Stimulated activated CD4-positive, alpha-beta T cell treated with anti-CD3 and anti-CD28 coated beads, Interleukin-15, amount 100 ng/mL, for 48 hours (primary cell): ENCODE measurements around the gene AGAP1.

Experiments
- DNase-seq, 2 donors: peaks; one replicate each; pipeline ENCODE4 v3.0.0-alpha.2; 2020; ENCODE audit warnings: low read depth in 2 of 2

The AGAP1 gene

DNA sequence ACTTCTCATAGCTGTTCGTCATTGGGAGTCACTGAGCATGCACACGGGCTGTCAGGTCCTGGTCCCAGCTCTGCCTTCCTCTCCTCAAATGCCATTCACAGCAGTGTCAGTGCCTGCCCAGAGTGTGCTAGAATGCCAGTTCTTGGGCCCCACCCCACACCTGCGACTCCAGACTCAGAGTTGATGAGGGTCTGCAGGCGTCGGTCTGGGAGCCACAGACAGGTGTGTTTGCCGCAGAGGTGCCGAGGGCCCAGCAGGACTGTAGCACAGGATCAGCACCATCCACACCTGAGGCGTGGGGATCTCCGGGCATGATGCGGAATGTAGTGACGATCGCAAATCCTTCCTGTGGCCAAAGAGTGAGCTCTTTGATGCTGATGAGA is 56.5 kb downstream of the AGAP1 start:
- no peak for DNase-seq

- DNase-seq, result no peak
Observed at GRCh38 chr2:235550946-235551345, 57.1 kb downstream of the AGAP1 start.

- no peak for DNase-seq
Observed at GRCh38 chr2:235551965-235552364, 58.1 kb downstream of the AGAP1 start.

- DNase-seq, result no peak
Observed at GRCh38 chr2:235552671-235553070, 58.8 kb downstream of the AGAP1 start.

DNA sequence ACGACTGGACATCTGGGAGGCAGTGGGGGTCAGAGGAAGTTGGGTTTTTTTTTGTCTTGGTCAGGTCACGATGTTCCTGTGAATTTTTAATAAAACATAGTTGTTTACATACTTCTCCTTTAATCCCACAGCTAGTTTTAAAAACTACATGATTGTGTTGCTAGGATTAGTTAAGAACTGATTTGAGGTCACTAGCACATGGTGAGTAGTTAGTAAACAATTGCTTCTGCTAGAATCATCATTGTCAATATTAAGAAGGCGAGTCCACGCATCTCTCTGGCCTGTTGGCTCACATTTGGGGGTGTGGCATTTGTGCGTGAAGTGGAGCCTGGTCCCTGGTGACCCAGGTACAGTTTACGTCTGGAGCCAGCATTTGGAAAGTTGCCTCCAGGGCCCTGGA is 59.4 kb downstream of the AGAP1 start:
- DNase-seq, result no peak

- no peak for DNase-seq
Observed at GRCh38 chr2:235553696-235554100, 59.9 kb downstream of the AGAP1 start.

- DNase-seq, result no peak
Observed at GRCh38 chr2:235554385-235554784, 60.5 kb downstream of the AGAP1 start.

- no peak for DNase-seq
Observed at GRCh38 chr2:235554936-235555335, 61.1 kb downstream of the AGAP1 start.

GRCh38 chr2:235555371-235555770 is 61.5 kb downstream of the AGAP1 start:
- no peak for DNase-seq

GRCh38 chr2:235556086-235556485 is 62.2 kb downstream of the AGAP1 start:
- no peak for DNase-seq

GRCh38 chr2:235556901-235557300 is 63.1 kb downstream of the AGAP1 start:
- DNase-seq, result no peak

DNA sequence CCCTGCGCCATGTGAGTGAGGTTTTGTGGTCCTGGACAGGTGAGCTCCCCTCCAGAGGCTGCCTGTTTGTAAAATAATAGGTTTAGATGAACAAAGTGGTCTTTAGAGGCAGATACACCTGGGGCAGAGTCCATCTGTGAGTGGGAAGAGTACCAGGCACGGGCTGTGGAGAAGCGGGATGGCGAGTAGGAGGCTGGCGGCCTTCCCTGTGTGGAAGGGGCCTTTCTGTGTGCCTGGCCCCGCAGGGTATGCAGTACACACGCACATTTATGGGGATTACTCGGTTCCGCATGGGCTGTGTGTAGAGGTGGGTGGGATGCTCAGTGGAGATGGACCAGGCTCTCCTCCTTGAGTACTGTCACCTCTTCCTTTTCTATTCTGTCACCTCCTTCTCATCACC is 64.1 kb downstream of the AGAP1 start:
- DNase-seq, result no peak

GRCh38 chr2:235558572-235558971 is 64.7 kb downstream of the AGAP1 start:
- DNase-seq, result no peak

- DNase-seq, result no peak
Observed at GRCh38 chr2:235560345-235560744, 66.5 kb downstream of the AGAP1 start.

- no peak for DNase-seq
Observed at GRCh38 chr2:235561450-235561849, 67.6 kb downstream of the AGAP1 start.

DNA sequence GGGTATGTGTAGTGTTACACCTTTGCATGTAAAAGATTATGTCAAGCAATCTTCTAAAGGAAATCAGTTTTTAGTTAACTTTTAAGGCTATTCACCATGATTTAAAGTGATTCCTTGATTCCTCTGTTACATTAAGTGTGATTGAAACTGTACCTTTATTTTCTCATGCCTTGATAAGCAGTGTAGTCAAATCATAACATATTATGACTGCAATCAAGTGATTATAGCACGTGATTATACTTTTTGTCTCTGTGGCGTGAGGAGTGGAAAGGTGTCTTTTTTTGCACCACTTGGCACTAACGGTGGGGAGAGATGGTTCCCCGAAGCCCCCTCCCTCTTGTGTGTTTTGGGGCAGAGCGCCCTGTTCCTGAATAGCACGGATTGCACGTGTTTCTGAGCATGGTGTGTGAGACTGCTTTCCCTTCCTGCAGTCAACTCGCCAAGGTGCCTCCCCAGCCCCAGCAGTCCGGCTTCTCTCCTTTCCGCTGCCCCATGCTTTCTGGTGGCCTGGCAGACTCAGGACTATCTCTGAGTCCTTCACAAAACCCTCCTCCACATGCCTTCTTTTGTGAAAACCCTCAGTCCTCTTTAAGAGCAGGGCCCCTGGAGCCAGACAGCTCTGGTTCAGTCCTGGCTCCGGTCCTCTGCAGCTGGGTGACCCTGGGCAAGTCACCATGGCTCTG is 68.4 kb downstream of the AGAP1 start:
- DNase-seq, result no peak

- DNase-seq, result no peak
Observed at GRCh38 chr2:235563056-235563910, 69.4 kb downstream of the AGAP1 start.

DNA sequence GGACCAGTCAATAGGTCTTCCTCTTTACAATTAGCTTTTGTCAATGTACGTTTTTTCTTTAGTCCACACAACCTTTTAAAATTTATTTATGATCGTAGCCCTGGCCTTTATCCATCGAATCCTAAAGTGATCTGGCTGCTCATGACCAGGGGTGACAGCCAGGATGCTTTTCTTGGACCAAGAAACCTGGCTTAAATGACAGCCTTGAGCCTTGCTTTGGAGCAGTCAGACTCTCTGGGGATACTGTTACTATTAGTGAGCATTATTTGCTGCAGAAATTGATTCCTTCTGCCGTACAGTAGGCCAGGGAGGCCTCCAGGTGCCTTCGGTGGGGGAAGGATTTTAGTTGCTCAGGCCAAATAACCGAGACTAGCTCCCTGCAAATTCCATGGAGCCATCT is 70.2 kb downstream of the AGAP1 start:
- no peak for DNase-seq

DNA sequence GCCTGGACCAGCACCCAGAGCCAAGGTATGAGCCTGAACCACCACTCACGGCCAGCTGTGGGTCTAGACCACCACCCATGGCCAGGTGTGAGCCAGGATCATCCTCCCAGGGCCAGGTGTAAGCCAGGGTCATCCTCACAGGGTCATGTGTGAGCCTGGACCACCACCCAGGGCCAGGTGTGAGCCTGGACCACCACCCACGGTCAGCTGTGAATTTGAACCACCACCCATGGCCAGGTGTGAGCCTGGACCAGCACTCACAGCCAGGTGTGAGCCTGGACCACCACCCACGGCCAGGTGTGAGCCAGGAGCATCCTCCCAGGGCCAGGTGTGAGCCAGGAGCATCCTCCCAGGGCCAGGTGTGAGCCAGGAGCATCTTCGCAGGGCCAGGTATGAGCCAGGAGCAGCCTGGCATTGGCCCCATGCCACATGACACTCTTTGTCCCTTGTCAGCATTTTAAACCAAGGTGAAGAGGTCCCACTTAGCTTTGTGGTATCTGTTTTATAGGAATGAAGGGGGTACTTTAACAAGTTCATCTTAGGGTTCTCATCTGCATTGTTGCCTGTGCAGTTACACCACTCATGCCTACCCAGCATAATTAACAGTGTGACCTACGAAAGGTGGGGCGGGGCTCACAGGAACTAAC is 71.2 kb downstream of the AGAP1 start:
- no peak for DNase-seq

DNA sequence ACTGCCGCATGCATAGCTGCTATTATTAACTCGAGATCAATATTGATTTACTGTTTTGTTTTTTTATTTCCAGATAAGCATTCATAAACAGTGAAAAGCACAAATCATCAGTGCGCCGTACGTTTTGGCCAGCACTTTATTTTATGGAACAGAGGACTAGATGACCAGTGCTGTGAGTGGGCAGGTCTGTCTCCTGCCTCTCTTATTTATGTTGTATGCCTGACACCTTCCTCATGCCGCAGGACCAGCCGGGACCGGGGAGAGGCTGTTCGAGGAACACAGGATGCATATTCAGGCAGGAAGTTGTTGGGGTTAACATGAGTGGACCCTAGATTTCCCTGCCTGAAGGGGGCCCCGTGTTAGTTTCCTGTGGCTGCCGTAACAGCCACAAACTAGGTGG is 72.6 kb downstream of the AGAP1 start:
- DNase-seq, result no peak

- no peak for DNase-seq
Observed at GRCh38 chr2:235566931-235567495, 73.2 kb downstream of the AGAP1 start.

GRCh38 chr2:235567842-235568241 is 74.0 kb downstream of the AGAP1 start:
- no peak for DNase-seq

DNA sequence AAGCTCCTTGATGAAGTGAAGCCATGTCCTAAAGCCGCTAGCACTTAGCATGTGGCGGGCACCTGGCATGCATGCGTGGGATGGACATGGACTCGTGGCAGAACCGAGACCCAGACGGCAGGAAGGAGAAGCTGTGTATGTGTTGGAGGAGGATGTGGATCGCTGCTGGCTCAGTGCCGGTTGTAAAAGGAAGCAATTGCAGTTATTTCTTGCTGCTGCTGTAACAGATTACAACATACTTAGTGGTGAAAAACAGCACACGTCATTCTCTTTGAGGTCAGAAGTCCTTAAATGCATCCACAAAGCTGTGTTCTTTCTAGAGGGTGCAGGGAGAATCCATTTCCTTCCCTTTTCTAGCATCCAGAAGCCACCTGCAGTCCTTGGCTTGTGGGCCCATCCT is 74.6 kb downstream of the AGAP1 start:
- no peak for DNase-seq
